HG02763 (cell line): Measurements from ENCODE around the gene TLR4.

Experiments
- ATAC-seq: cut with Tn5 transposase; IDR thresholded peaks from one replicate; pipeline ENCODE4 v1.9.1; 2021; ENCODE audit warnings: mild to moderate bottlenecking, moderate library complexity; ENCODE audit not compliant: unreplicated experiment

The TLR4 gene

DNA sequence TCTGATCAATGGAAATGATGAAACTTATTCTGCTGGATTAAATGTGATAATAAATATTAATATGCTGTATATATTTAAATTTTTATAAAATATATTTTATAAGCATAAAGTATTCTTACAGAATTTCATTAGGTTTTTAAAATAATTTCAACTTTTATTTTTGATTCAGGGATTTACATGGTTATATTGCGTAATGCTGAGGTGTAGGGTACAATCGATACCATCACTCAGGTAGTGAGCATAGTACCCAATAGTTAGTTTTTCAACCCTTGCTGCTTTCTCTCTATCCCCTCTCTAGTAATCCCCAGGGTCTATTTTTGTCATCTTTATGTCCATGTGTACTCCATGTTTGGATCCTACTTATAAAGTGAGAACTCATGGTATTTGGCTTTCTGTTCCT is 5.7 kb downstream of the TLR4 start:
- ATAC-seq: no peak

DNA sequence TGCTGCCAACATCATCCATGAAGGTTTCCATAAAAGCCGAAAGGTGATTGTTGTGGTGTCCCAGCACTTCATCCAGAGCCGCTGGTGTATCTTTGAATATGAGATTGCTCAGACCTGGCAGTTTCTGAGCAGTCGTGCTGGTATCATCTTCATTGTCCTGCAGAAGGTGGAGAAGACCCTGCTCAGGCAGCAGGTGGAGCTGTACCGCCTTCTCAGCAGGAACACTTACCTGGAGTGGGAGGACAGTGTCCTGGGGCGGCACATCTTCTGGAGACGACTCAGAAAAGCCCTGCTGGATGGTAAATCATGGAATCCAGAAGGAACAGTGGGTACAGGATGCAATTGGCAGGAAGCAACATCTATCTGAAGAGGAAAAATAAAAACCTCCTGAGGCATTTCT is 10.1 kb downstream of the TLR4 start:
- no peak for ATAC-seq

DNA sequence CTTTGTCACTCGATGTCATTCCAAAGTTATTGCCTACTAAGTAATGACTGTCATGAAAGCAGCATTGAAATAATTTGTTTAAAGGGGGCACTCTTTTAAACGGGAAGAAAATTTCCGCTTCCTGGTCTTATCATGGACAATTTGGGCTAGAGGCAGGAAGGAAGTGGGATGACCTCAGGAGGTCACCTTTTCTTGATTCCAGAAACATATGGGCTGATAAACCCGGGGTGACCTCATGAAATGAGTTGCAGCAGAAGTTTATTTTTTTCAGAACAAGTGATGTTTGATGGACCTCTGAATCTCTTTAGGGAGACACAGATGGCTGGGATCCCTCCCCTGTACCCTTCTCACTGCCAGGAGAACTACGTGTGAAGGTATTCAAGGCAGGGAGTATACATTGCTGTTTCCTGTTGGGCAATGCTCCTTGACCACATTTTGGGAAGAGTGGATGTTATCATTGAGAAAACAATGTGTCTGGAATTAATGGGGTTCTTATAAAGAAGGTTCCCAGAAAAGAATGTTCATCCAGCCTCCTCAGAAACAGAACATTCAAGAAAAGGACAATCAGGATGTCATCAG is 11.3 kb downstream of the TLR4 start:
- no peak for ATAC-seq

DNA sequence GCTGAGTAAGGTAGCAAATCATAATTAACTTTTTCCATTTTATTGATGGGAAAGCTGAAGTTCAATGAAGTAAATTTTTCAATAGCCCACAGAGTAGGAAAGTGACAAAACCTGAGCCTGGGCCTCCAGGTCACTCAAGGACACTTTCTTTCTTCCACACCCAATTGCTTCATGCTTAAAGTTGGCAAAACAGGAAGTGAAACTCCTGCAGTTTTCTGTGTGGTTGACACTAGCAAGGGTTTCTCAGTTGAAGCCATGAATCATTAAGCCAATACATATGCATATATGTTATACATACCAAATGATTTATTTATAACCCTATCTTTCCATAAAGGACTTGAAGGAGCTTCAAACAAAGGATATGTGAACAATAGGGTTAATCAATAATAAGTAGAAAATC is 13.9 kb downstream of the TLR4 start:
- ATAC-seq: peak; percentile 100

DNA sequence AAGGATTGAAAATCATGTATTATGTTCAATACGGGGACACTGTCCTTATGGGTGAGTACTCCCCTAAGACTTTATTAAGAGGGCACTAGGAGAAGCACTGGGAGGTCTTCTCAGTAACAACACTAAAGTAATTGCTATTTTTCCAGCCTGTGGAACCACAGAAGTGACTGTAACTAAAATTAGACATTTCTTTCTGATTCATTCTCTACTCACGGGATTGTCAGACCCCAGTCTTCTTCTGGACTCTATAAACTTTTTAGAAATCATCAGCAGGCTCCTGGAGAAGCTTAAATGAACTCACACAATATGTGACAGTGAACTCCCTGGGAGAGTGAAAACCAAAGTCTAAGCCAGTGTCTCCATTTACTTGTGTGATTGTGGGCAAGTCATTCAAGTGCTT is 14.5 kb downstream of the TLR4 start:
- ATAC-seq: peak; percentile 6

DNA sequence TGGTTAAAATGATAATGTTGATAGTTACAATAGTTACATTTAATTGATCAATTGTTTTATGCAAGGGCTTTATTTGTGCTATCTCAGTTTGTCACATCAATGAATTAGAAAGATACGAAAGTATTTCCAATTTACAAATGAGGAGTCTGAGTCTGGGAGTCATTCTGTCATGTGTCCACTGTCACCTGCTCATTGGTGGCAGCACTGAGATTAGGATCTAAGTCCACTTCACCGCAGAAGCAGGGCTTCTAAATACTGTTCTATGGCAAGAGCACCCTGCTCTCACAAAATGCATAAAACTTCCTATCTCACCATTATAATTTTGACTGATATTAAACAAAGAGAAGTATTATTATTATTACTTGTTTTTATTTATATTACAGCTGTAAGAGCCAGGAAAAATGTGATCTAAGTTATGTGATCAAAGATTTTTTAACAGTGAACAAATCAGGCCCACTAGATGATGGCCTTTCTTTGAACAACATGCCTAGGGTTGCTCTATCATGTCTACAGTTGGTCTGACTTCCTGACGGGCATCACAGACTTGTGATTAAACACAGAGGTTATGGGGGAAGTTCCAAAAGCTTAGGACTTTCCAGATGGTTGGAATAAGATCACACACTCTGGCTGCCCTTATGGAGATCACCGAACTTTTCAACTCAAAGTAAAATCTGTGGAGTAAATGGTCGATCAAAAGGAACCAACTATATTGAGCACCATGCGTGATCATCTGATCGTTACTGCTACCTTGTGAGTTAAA is 15.1 kb downstream of the TLR4 start:
- no peak for ATAC-seq

DNA sequence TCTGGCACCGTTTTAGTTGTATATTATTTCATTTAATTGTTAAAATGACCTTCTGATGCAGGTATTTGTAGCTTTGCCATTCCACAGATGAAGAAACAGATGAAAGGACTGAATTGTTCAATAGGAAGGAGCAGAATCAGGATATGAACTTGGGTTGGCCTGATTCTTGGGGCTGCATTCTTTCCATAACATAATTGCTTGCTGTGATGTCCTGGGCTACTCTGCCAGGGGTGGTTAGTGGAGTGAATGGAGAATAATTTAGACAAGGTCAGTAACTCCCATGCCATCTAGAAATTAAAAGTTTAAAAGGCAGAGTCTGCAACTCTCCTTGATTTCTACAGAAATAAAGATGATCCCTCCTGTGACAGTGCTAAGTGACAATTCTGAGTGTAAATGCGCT is 15.9 kb downstream of the TLR4 start:
- no peak for ATAC-seq

DNA sequence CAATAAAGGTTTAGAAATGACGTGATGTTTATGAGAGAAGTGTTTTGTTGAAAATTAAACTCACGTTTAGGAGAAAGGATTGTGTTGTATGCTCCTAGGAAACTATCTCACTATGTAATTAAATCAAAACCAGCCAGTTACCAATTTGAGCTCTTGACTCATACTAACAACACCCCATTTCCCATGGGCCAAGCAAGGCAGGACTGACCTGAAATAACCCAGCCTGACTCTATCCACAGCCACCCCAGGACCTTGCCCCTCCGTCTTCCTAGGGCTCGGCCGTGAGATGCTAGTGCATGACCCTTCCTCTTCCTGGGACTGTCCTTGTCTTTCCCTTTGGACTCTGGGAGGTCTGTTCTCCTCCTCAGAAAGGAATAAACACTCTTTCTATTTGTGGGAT is 16.4 kb downstream of the TLR4 start:
- no peak for ATAC-seq

DNA sequence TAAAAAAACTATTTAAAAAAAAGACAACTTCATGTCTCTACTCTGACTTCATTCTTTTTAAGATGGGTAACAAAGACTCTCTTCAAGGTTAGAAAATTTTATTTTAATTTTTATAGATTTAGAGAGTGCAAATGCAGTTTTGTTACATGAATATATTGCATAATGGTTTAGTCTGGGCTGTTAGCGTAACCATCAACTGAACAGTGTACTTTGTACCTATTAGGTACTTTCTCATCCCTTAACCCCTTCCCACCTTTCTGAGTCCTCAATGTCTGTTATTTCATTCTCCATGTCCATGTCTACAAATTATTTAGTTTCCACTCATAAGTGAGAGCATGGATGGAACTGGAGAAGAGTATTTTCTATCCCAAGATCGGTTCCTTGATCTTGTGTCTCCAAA is 16.8 kb downstream of the TLR4 start:
- no peak for ATAC-seq

DNA sequence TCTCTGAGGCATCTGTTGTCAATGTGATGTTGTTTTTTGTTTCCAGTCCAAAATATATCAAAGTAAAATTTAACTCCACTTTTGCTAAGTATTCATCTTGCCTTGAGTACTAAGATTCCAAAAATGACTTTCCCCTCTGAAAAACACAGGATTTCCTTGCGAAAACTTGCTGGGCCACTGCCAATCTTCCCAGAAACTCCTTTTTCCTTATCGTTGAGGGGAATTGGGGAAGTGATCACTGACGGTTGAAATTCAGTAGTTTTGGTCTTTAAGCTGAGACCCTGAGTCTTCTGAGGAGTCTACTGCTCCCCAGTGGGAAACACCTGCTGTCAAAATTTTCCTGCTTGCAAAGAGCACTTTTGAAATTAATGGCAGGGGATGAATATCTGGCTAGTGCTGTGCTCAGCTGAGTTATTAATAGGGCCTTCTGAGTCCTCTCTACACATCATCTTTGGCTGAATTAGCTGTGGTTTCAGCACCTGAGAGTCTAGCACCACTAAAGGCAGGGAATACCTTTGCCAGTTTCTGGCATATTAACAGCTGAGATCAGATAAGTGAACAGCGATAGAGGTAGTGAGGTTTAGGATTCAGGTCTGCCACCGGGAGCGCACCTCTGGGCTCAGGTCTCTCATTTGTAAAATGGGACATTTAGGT is 18.0 kb downstream of the TLR4 start:
- no peak for ATAC-seq

DNA sequence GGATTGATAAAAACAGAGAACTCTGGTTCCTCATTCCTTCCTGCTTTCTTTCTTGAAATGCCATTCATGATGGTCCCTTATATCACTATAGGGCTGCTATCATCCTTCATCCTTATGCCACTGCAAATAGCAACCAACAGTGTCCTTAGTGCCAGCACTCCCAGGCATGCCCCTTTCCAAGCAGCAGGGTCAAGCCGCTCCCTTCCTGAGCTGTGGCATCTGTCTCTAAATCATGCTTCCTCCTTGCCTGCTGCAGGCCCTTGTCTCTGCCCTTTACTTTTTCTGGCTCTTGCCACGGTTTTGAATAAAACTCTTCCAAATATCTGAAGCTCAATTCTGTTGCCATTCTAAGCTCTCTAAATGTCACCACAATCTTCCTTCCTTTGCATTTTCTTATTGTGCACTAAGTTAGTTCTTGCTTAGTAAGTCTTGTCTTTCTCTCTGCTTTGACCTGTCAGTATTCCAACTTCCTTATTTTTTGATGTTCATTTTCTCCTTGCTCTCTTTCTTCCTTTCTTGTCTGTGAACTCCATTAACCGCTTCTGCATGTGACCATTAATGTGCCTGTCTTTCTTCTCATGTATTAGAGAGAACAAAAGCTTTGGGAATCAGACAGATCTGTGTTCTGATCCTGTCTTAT is 19.9 kb downstream of the TLR4 start:
- ATAC-seq: no peak

DNA sequence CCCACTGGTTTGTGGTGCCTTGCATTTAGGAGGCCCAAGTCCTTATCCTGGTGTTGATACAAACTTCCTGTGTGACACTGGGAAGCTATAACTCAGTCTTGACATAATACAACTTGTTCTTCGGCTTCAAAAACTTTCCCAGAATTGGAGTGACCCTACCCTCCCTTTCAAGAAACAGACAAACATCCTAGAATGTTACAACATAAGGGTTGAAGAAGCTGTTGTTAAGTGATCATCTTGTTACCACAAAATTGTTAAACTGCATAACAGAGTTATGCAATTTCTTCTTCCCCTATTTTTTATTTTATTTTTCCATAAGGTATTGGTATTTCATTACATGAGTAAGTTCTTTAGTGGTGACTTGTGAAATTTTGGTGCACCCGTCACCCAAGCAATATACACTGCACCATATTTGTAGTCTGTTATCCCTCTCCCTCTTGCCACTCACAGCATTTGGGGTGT is 21.3 kb downstream of the TLR4 start:
- no peak for ATAC-seq

DNA sequence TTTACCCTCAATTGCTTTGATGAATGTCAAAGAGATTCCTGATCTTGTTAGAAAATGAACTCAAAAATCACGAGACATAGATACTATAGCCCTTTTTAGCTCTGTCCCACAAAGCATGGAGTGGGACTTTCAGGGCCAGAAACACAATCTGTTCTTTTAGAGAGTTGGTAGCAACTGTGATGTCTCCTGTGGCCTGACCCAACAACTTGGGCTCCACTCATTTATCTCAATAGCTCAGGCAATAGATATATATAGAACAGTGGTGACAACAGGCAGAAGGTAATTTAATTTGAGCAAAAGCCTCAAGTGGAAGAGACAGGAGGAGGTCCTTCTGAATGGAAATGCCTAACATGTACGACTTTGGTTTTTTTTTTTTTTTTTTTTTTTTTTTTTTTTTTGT is 25.2 kb downstream of the TLR4 start:
- no peak for ATAC-seq

DNA sequence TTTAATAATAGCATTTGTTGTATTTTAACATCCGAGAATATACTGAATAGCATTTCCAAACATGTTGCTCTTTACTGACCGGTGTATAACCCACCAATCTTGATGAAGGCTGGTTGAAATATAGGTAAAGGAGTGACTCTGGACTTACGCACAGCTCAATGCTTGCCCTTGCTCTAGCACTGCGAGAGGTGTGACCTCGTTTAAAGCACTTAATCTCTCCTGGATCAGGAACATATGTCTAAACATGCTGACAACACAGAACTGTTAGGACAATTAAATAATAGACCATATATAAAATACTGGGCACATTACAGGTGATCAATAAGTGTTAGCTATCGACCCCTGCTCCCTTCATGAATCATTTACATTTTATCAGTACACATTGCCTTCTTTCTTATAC is 28.3 kb downstream of the TLR4 start:
- no peak for ATAC-seq

DNA sequence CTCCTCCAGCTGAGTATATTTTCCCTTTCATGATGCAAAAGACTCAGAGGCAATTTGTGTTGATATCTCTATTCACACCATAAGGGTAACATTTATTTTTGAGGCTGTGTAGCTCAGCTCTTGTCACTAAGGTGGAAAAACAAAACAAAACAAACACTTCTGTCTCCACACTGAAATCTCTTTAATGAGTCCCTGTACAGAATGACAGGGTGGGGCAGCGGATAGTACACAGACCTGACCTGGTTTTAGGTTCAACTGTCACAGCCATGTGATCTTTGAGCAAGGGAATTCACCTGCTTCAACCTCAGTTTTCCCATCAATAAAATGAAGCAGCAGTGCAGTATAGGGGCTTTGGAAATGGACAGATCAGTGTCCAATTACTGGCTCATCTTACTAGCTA is 29.3 kb downstream of the TLR4 start:
- no peak for ATAC-seq

DNA sequence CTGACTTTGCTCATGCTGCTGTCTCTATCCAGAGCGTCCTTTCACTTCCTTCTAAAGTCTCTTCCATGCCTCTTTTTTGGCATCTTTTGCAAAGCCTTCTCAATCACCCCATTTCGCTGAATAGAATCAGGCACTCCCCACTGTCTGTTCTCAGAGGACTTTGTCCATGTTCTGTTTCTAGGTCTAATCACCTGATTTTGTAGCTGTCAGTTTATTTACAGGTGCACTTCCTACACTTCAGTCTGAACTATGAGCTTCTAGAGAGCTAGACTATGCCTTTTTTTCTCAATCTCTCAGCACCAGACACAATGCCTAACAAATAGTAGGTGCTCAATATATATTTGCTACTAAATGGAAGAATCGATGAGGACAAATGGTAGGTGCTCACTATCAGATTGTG is 29.9 kb downstream of the TLR4 start:
- no peak for ATAC-seq

DNA sequence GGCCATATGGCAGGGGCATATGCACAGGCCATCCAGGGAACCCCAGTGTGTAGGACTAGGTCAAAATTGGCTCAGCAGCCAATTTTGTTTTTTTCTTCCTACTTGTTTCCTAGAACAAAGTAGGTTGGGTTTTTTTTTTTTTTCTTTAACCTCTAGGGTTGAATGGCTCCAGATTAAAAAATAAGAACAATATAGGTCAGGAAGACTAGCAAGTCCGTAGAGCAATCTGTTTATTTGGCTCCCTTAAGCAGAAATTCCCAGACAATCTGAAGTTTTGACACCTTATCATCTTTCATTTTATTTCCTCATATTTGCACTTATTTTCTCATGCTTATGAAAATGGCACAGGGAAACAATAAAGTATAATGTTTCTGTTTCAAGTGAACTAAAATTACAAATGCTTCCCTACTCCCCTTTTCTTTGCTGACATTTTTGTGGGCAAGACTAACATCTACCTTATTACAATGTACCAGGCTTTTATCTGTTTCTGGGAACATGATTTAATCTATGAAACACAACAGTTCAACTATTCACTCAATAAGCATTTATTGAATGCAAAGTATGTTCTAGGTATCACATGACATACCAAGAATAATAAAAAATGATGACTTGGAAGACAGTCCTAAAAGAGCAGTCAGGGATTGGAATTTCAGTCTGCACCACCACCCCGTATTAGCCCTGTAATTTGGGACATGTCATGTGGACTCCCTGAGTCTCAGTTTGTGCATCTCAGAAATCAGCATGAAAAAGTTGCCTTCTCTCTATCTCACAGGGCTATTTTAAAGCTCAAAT is 30.5 kb downstream of the TLR4 start:
- no peak for ATAC-seq

DNA sequence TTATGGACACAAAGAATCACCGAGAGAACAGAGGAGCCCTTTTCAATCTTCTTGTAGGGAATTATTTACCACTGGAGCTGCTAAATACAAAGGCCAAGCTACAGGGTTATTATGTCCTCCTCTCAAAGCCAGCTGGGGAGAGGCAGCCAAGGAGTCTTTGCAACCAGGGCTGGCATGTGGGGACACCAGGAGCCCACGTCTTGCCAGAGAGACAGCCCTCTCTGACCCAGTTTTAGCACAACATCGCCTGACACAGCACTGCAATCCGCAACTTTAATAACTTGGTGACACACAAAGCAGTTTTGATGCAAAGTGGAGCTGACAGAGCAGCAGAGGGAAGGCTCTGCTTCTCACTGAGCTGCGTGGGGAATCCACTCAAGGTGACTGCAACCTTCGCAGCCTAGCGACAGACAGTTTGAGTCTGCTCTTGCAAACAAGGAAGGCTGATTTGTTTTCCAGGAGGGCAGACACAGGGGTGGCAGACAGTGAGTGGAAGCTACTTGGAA is 33.6 kb downstream of the TLR4 start:
- no peak for ATAC-seq

DNA sequence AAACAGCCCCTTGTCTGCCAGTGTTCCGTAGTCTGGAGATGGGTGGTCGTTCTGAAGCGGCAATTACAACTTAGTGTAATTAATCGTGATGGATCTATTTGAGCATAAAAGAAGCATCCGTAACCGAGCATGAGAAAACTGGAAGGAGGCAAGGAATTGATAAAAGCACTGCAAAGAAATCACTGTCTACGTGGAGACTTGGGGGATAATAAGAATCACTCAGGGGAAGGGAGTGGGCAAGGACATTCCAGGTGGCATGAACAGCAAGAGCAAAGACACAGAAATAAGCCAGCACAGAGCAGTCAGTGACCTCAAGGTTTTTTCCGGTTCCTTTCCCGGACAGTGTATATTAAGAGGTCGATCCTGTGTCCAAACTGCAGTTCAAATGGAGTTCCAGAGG is 35.0 kb downstream of the TLR4 start:
- no peak for ATAC-seq

DNA sequence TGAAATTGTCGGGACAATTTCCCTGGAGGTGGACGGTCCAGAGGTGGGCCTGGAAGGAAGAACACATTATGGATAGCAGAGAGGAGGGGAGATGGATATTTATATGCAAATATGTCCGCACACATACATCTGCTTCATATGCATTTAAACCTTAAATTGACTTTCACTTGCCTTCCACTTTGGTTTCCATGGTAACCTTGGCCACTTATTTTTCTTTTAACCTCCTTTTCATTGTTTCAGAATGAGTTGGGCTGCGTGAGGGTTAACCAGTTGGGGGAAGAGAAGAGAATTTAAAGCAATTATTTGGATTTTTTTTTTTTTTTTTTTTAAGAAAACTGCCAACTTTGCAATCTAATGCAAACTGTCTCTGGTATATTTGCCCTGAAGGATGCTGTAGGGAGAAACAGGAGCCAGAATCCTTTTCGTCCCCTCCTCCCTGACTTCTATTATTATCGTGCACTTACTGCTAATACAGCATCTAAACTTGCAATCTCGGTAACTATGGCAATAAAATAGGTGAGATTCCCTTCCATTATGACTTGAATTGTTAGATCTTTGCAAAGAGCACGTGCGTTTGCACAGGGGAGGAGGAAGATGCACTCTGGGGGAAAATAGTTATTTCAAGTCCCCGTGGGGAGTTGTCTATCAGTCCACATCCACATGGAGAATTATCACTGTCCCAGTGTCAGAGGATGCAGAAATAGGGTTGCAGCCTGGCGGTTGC is 35.6 kb downstream of the TLR4 start:
- no peak for ATAC-seq
